Type B pancreatic cell (in vitro differentiated cells): ENCODE results near the gene ADGRB3. TPM values are rescaled to one million over a fixed set of nuclear protein-coding genes. Genes with fewer than 3 reads are reported as not detected.

Experiments
- DNase-seq: peaks from one replicate; pipeline ENCODE4 v3.0.0; 2021; ENCODE audit warnings: mixed read lengths; ENCODE audit not compliant: unreplicated experiment; ENCODE audit errors: extremely low spot score
- H3K27ac Mint-ChIP-seq: 2 replicates; pipeline ENCODE4 v1.8.0; 2021; ENCODE audit warnings: mild to moderate bottlenecking, mixed read lengths
- H3K27me3 Mint-ChIP-seq: 2 replicates; pipeline ENCODE4 v1.8.0; 2021; ENCODE audit warnings: mixed read lengths
- H3K36me3 Mint-ChIP-seq: 2 replicates; pipeline ENCODE4 v1.8.0; 2021; ENCODE audit warnings: mixed read lengths
- H3K4me1 Mint-ChIP-seq: one replicate; pipeline ENCODE4 v1.8.0; 2021; ENCODE audit warnings: mixed read lengths; ENCODE audit not compliant: unreplicated experiment
- H3K4me3 Mint-ChIP-seq: 2 replicates; pipeline ENCODE4 v1.8.0; 2021; ENCODE audit warnings: mild to moderate bottlenecking, mixed read lengths
- H3K9me3 Mint-ChIP-seq: 2 replicates; pipeline ENCODE4 v1.8.0; 2021; ENCODE audit warnings: mixed read lengths
- CTCF ChIP-seq: fragments of 200-600 bp; sonication (generic); conservative IDR thresholded peaks from 2 replicates; pipeline ENCODE4 v1.5.0; 2021; ENCODE audit warnings: antibody characterized with exemption, mild to moderate bottlenecking
- total RNA-seq: library from RNA; stranded (reverse); gene quantifications from 2 replicates; pipeline ENCODE4 v1.2.1, GENCODE V29; 2021; ENCODE audit warnings: low replicate concordance

ADGRB3 gene
- total RNA-seq, 1 donor from 2014 or later, result 2.0 TPM

DNA sequence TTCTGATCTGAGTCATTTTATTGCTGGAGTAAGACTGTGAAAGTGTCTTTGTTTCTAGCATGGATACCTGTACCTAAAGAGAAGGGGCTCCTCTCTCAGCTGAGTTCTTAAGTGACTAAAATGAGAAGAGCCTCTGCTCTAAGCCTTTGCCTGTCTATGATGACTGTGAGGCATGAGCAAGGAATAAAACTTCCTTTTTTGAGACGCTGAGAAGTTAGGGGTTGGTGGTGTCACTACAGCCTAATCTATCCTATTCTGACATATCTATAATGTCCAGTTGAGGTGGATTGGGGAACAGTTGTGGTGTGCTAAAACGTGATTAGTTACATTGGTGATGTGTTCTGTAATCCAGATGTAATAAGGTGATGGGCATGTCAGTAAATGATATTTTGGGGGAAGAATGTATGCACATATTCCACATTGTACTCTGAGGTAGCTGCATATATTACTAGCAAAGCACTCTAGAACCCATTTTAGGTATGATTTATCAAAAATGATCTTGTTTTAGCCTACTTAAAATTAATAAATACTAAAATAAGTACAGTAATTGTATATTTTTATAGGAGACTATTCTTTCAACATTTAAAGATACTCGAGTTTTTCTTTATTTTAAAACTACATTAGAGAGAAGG lies 18.1 kb downstream of the ADGRB3 start:
- Mint-ChIP-seq H3K9me3 (no peaks in the 10 kb centered on the region), H3K4me3 (no peak overlapping the region), H3K4me1 (peaks cover 5% of the 10 kb centered on the region), H3K27me3 (peaks cover 3% of the 10 kb centered on the region), H3K36me3 (no peaks in the 10 kb centered on the region), H3K27ac (no peak overlapping the region)
- TF ChIP-seq CTCF, result no peak
- DNase-seq, result no peak

- Mint-ChIP-seq H3K36me3 (no peaks in the 10 kb centered on the region), H3K27me3 (peaks cover 3% of the 10 kb centered on the region), H3K27ac (no peak overlapping the region), H3K4me1 (peaks cover 5% of the 10 kb centered on the region), H3K4me3 (no peak overlapping the region), H3K9me3 (no peaks in the 10 kb centered on the region)
- no peak for DNase-seq
- no peak for TF ChIP-seq CTCF
Measured at GRCh38 chr6:68653706-68654089, 18.6 kb downstream of the ADGRB3 start.

DNA sequence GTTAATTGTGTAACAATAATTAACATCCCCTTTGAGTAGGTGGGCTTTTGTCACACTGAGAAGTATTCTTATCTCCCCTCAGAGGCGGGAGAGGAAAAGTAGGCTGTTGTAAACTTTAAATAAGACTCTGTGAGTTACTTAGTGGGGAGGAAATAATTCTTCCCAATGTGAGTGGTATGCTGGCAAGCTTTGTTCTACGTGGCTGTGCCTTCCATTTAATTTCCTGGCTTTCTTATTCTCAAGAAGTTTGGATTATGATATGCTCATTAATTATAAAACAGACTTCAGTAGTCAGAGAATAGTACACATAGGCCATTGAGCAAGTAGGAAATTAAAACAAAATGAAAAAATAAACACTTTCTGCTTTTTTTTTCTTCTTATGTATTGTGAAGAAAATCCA lies 19.1 kb downstream of the ADGRB3 start:
- peaks cover 3% of the 10 kb centered on the region for H3K27me3 Mint-ChIP-seq
- no peak for DNase-seq
- TF ChIP-seq CTCF, result no peak
- peaks cover 5% of the 10 kb centered on the region for H3K4me1 Mint-ChIP-seq
- no peaks in the 10 kb centered on the region for H3K9me3 Mint-ChIP-seq
- H3K4me3 Mint-ChIP-seq, result no peak overlapping the region
- H3K27ac Mint-ChIP-seq, result no peak overlapping the region
- H3K36me3 Mint-ChIP-seq, result no peaks in the 10 kb centered on the region

DNA sequence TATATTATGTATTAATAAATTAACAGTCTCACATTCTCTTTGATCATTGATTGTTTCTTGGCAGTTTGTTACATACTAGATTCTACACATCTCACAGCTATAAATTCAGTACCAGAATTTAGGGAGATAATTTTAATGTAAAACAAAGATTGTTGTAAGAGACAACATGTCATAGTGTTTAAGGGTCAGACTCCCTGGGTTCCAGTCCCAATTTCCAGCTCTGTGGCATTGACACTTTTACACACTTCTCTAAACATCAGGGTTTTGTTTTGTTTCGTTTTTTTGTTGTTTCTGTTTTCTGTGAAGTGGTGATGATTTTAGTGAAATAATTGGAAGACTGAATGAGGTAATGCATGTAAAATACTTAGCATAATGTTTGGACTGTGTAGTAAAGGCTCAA lies 19.9 kb downstream of the ADGRB3 start:
- H3K27ac Mint-ChIP-seq, result no peak overlapping the region
- H3K36me3 Mint-ChIP-seq, result no peaks in the 10 kb centered on the region
- DNase-seq, result no peak
- peaks cover 5% of the 10 kb centered on the region for H3K4me1 Mint-ChIP-seq
- no peak overlapping the region for H3K4me3 Mint-ChIP-seq
- TF ChIP-seq CTCF, result no peak
- H3K27me3 Mint-ChIP-seq, result peaks cover 3% of the 10 kb centered on the region
- no peaks in the 10 kb centered on the region for H3K9me3 Mint-ChIP-seq

DNA sequence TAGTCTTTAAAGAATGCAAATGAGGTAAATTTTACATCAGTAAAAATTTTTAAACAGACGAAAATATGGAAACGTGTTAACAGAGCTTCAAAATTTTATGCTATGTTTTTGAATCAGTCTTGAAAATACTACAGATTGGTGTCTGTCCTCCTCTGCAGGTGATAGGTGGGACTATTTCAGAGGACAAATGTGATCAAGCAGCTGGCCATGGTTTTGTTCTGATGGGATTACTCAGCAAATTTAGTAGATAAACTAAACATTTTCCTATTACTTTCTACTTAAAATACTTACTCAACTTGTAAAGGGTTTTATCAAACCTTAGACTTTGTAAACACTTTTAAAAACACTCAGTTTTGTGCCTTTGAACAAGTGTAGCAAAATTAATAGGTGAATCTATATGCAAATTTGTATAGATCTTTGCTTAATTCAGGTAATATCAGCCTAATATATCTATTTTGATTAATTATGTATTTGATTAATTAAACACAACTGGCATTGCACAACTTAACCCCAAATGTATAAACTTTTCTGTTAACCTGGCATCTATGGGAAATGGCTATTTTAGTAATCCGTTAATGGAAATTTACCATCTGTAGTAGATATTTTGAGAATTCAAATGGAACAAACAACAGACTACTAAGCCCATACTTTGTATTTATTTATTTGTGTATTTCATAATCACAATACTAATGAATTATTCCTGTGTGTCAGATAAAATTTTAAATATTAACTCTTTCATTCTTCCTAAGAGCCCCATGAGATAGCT lies 22.5 kb downstream of the ADGRB3 start:
- DNase-seq, result no peak
- Mint-ChIP-seq H3K27ac (no peak overlapping the region), H3K4me1 (no peaks in the 10 kb centered on the region), H3K36me3 (no peaks in the 10 kb centered on the region), H3K27me3 (peaks cover 3% of the 10 kb centered on the region), H3K9me3 (no peaks in the 10 kb centered on the region), H3K4me3 (no peak overlapping the region)
- TF ChIP-seq CTCF, result no peak
